HepG2 (cell line): ENCODE results near the gene CFAP97D1. TPM values are rescaled to one million over a fixed set of nuclear protein-coding genes. Genes with fewer than 3 reads are reported as not detected.

Experiments used
- CREM ChIP-seq, 2 experiments: sonication (generic) in 1 of 2; formaldehyde crosslinking in 1 of 2; IDR thresholded peaks; 2 replicates each; pipeline versions ENCODE4 v1.4.0 to v1.6.1; 2016 to 2020; ENCODE audit warnings: antibody characterized with exemption in 1 of 2, mild to moderate bottlenecking in 1 of 2, missing genetic modification reagents in 1 of 2
- FUBP1 ChIP-seq: sonication (generic); formaldehyde crosslinking; IDR thresholded peaks from 2 replicates; pipeline ENCODE4 v1.5.1; 2020; ENCODE audit warnings: missing genetic modification reagents, mild to moderate bottlenecking, borderline replicate concordance
- GFI1 ChIP-seq: sonication (generic); formaldehyde crosslinking; IDR thresholded peaks from 2 replicates; pipeline ENCODE4 v1.5.0; 2020; ENCODE audit warnings: missing genetic modification reagents, mild to moderate bottlenecking, borderline replicate concordance
- KIAA2018 ChIP-seq: sonication (generic); formaldehyde crosslinking; IDR thresholded peaks from 2 replicates; pipeline ENCODE4 v1.5.0; 2020; ENCODE audit warnings: mild to moderate bottlenecking, missing genetic modification reagents, borderline replicate concordance
- ONECUT2 ChIP-seq: sonication (generic); formaldehyde crosslinking; IDR thresholded peaks from 2 replicates; pipeline ENCODE4 v1.4.0; 2020; ENCODE audit warnings: missing genetic modification reagents
- TRIM22 ChIP-seq: fragments of 450-650 bp; IDR thresholded peaks from 2 replicates; pipeline ENCODE4 v1.6.1; 2017
- ZC3H13 ChIP-seq: sonication (generic); formaldehyde crosslinking; IDR thresholded peaks from 2 replicates; pipeline ENCODE4 v1.8.1; 2023; ENCODE audit warnings: mild to moderate bottlenecking, missing genetic modification reagents, moderate library complexity
- ZNF646 ChIP-seq: sonication (generic); formaldehyde crosslinking; IDR thresholded peaks from 2 replicates; pipeline ENCODE4 v1.9.0; 2021; ENCODE audit warnings: mild to moderate bottlenecking, missing genetic modification reagents
- ZNF775 ChIP-seq: sonication (generic); formaldehyde crosslinking; IDR thresholded peaks from 2 replicates; pipeline ENCODE4 v1.4.0; 2020; ENCODE audit warnings: missing genetic modification reagents, mild to moderate bottlenecking, moderate library complexity, borderline replicate concordance
- polyA plus RNA-seq, 8 experiments: library from polyadenylated mRNA; depleted of rRNA in 3 of 8; stranded (reverse) in 7 of 8; unstranded in 1 of 8; fragments of >200 nt; fragmentation: Illumina TruSeq in 4 of 8; extraction: Trizol in 4 of 8; gene quantifications; 2 replicates each; pipeline versions ENCODE4 v1.2.1 to v1.2.3, GENCODE V29; 2011 to 2016; ENCODE audit warnings: low read depth in 4 of 8, missing spikeins in 1 of 8, mixed read lengths in 1 of 8; ENCODE audit not compliant: insufficient read depth in 1 of 8
- total RNA-seq, 5 experiments: library from RNA; depleted of rRNA; stranded (reverse); fragments of >200 nt; fragmentation: Illumina TruSeq; extraction: Trizol; gene quantifications; 2 replicates each; pipeline ENCODE4 v1.2.3, GENCODE V29; 2016; ENCODE audit warnings: low read depth in 1 of 5

The CFAP97D1 gene
- total and polyA plus RNA-seq, 2 of the 13 experiments (the other 11 are each of a cell fraction or from before 2014, with no cell fraction given), result 0.02 TPM; not detected in 1

- TF ChIP-seq TRIM22 (no peak), KIAA2018 (CRISPR knock-in tag) (no peak), ZNF646 (CRISPR knock-in tag) (0 out of 2 replicates have a peak, but pooled peaks have one; percentile 19), ZC3H13 (CRISPR knock-in tag) (no peak), CREM (IDR thresholded peaks at IDR 0.05) (no peak), CREM (CRISPR knock-in tag; IDR thresholded peaks at IDR 0.05) (no peak), ONECUT2 (CRISPR knock-in tag) (no peak), ZNF775 (CRISPR knock-in tag) (no peak), GFI1 (CRISPR knock-in tag) (peak; percentile 92), FUBP1 (CRISPR knock-in tag) (no peak)
These were observed 19.9 kb upstream of the CFAP97D1 start (continued) for GRCh38 chr17:43760254-43760852.
